ENCODE results near the gene UMAD1. TPM values are rescaled to one million over a fixed set of nuclear protein-coding genes. Genes with fewer than 3 reads are reported as not detected.

The UMAD1 gene
- total RNA-seq, 1 donor from 2014 or later = 9.3 TPM

DNA sequence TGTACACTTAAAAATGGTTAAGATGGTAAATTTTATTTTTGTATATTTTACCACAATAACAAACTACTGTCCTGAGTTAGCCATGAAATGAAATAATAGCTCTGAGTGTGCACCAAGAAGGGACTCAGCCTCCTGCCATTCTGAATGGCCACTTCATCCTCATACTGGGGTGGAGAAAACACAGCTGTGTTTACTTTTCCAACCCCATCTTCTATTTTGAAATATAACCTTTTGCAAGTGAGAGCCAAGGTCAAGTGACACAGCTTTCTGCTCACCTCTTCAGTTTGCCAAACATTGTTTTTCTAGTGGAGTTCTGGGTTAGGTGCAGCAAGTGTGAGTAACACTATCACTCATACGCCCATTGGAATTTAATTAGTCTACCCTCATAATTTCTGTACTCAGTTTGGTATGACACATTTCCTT is 220.7 kb downstream of the UMAD1 start:
- Histone ChIP-seq H3K4me1 (ENCODE audit: insufficient read depth, low read length) (peaks cover 8% of the 10 kb centered on the region), H3K79me2 (ENCODE audit: insufficient read depth, low read length) (no peaks in the 10 kb centered on the region), H3K9me3 (ENCODE audit: insufficient read depth, low read depth, low read length) (no peaks in the 10 kb centered on the region), H3K4me3 (ENCODE audit: insufficient read depth, low read depth, low read length) (no peak overlapping the region), H4K20me1 (ENCODE audit: insufficient read depth, low read length) (no peaks in the 10 kb centered on the region), H3K27me3 (ENCODE audit: insufficient read depth, low read length) (no peaks in the 10 kb centered on the region), H3K27ac (ENCODE audit: low read depth, low read length) (no peak overlapping the region), H3K36me3 (ENCODE audit: insufficient read depth, low read length) (no peaks in the 10 kb centered on the region), H3K4me2 (ENCODE audit: low read length) (peak overlapping the region; percentile 21), H2AFZ (ENCODE audit: low read depth, low read length) (no peak overlapping the region), H3K9ac (ENCODE audit: low read length) (no peak overlapping the region)
- FAIRE-seq = no peak
- Mint-ChIP-seq H3K27ac (ENCODE audit: unreplicated experiment) (no peak overlapping the region), H3K9me3 (ENCODE audit: unreplicated experiment) (no peaks in the 10 kb centered on the region), H3K4me3 (ENCODE audit: unreplicated experiment) (no peak overlapping the region), H3K36me3 (ENCODE audit: low read depth, unreplicated experiment) (peaks cover 2% of the 10 kb centered on the region), H3K27me3 (ENCODE audit: low read depth, unreplicated experiment) (no peaks in the 10 kb centered on the region), H3K4me1 (ENCODE audit: low read depth, unreplicated experiment) (peaks cover 8% of the 10 kb centered on the region)
- TF ChIP-seq EZH2 (IDR thresholded peaks at IDR 0.05; ENCODE audit: insufficient read depth, low read length) = no peak
- TF ChIP-seq, protein P1, sequence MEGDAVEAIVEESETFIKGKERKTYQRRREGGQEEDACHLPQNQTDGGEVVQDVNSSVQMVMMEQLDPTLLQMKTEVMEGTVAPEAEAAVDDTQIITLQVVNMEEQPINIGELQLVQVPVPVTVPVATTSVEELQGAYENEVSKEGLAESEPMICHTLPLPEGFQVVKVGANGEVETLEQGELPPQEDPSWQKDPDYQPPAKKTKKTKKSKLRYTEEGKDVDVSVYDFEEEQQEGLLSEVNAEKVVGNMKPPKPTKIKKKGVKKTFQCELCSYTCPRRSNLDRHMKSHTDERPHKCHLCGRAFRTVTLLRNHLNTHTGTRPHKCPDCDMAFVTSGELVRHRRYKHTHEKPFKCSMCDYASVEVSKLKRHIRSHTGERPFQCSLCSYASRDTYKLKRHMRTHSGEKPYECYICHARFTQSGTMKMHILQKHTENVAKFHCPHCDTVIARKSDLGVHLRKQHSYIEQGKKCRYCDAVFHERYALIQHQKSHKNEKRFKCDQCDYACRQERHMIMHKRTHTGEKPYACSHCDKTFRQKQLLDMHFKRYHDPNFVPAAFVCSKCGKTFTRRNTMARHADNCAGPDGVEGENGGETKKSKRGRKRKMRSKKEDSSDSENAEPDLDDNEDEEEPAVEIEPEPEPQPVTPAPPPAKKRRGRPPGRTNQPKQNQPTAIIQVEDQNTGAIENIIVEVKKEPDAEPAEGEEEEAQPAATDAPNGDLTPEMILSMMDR (IDR thresholded peaks at IDR 0.05; ENCODE audit: insufficient read depth, low read depth, low read length) = no peak
- peak; percentile 86 for DNase-seq (ENCODE audit: low read depth)

DNA sequence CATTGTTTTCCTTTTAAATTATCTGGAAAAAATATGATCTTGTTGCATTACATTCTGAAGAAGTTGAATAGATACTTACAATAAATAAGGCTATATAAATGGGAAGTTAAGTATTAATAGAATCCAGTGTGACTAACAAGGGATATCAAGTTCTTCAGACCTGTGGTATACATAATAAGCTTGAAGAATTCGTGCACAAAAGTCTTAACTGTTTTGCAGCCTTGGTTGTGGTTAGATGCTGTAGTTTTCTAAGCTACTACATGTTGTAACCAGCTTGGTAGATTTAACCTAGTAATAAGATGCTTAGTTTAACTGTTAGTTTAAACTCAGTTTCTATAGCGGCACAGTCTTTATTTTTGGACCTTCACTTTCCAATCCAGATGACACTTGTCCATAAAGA is 221.8 kb downstream of the UMAD1 start:
- no peak overlapping the region for H3K4me3 ChIP-seq (ENCODE audit: insufficient read depth, low read depth, low read length)
- FAIRE-seq = peak; percentile 81
- no peak overlapping the region for H3K9ac ChIP-seq (ENCODE audit: low read length)
- peaks cover 8% of the 10 kb centered on the region for H3K4me1 Mint-ChIP-seq (ENCODE audit: low read depth, unreplicated experiment)
- H3K9me3 Mint-ChIP-seq (ENCODE audit: unreplicated experiment) = no peaks in the 10 kb centered on the region
- DNase-seq (ENCODE audit: low read depth) = peak; percentile 33
- H3K27ac ChIP-seq (ENCODE audit: low read depth, low read length) = no peak overlapping the region
- H3K27me3 Mint-ChIP-seq (ENCODE audit: low read depth, unreplicated experiment) = no peaks in the 10 kb centered on the region
- no peaks in the 10 kb centered on the region for H4K20me1 ChIP-seq (ENCODE audit: insufficient read depth, low read length)
- no peak for TF ChIP-seq EZH2 (IDR thresholded peaks at IDR 0.05; ENCODE audit: insufficient read depth, low read length)
- TF ChIP-seq, protein P1 (IDR thresholded peaks at IDR 0.05; ENCODE audit: insufficient read depth, low read depth, low read length) = no peak
- no peaks in the 10 kb centered on the region for H3K79me2 ChIP-seq (ENCODE audit: insufficient read depth, low read length)
- no peak overlapping the region for H2AFZ ChIP-seq (ENCODE audit: low read depth, low read length)
- no peak overlapping the region for H3K4me2 ChIP-seq (ENCODE audit: low read length)
- H3K9me3 ChIP-seq (ENCODE audit: insufficient read depth, low read depth, low read length) = no peaks in the 10 kb centered on the region
- H3K27ac Mint-ChIP-seq (ENCODE audit: unreplicated experiment) = no peak overlapping the region
- peaks cover 2% of the 10 kb centered on the region for H3K36me3 Mint-ChIP-seq (ENCODE audit: low read depth, unreplicated experiment)
- no peaks in the 10 kb centered on the region for H3K36me3 ChIP-seq (ENCODE audit: insufficient read depth, low read length)
- no peak overlapping the region for H3K4me3 Mint-ChIP-seq (ENCODE audit: unreplicated experiment)
- H3K4me1 ChIP-seq (ENCODE audit: insufficient read depth, low read length) = peaks cover 8% of the 10 kb centered on the region
- no peaks in the 10 kb centered on the region for H3K27me3 ChIP-seq (ENCODE audit: insufficient read depth, low read length)

DNA sequence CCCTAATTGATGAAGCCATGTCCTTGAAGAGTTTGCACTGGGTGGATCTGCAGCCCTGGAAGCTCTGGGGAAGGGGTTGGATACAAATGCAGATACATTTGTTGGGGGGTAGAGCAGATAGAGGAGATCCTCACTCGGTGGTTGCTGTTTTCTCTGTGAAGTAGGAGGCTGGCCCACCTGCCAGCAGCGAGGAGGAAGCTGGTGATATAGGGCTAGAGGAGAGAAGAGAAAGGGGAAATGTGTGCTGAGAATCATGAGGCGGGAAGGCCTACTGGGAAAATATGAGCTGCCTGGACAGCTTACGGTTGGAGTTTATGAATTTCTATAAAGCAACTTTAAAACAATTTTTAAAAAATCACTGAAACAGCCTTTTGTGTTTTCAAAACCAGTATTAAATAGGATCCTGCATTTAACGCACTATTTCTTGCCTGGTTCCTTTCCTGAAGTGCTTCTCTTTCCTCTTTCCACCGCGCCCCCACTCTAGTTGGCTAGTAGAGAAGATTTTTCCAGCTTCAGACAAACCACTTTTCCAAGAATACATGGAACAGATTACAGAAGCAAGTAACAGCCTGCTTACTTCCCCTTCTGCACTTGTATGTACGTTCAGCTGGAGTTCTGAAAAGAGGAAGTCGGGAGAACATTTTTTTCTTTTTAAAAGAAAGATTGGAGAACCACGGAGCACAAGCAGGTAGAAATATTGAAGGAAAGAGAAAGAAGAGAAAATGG is 227.5 kb downstream of the UMAD1 start:
- Histone ChIP-seq H3K4me3 (ENCODE audit: insufficient read depth, low read depth, low read length) (no peak overlapping the region), H3K36me3 (ENCODE audit: insufficient read depth, low read length) (no peaks in the 10 kb centered on the region), H3K27ac (ENCODE audit: low read depth, low read length) (no peak overlapping the region), H3K4me2 (ENCODE audit: low read length) (no peak overlapping the region), H3K79me2 (ENCODE audit: insufficient read depth, low read length) (no peaks in the 10 kb centered on the region), H3K9ac (ENCODE audit: low read length) (no peak overlapping the region), H2AFZ (ENCODE audit: low read depth, low read length) (no peak overlapping the region), H4K20me1 (ENCODE audit: insufficient read depth, low read length) (no peaks in the 10 kb centered on the region), H3K27me3 (ENCODE audit: insufficient read depth, low read length) (no peaks in the 10 kb centered on the region), H3K9me3 (ENCODE audit: insufficient read depth, low read depth, low read length) (no peaks in the 10 kb centered on the region), H3K4me1 (ENCODE audit: insufficient read depth, low read length) (no peaks in the 10 kb centered on the region)
- H3K4me1 Mint-ChIP-seq (ENCODE audit: low read depth, unreplicated experiment) = no peaks in the 10 kb centered on the region
- no peak for TF ChIP-seq EZH2 (IDR thresholded peaks at IDR 0.05; ENCODE audit: insufficient read depth, low read length)
- TF ChIP-seq, protein P1 (IDR thresholded peaks at IDR 0.05; ENCODE audit: insufficient read depth, low read depth, low read length) = no peak
- no peaks in the 10 kb centered on the region for H3K9me3 Mint-ChIP-seq (ENCODE audit: unreplicated experiment)
- no peak overlapping the region for H3K4me3 Mint-ChIP-seq (ENCODE audit: unreplicated experiment)
- H3K36me3 Mint-ChIP-seq (ENCODE audit: low read depth, unreplicated experiment) = no peaks in the 10 kb centered on the region
- FAIRE-seq = no peak
- H3K27ac Mint-ChIP-seq (ENCODE audit: unreplicated experiment) = no peak overlapping the region
- H3K27me3 Mint-ChIP-seq (ENCODE audit: low read depth, unreplicated experiment) = no peaks in the 10 kb centered on the region
- no peak for DNase-seq (ENCODE audit: low read depth)
